Transverse colon (tissue), 4 donors: Measurements from ENCODE around the gene HPS3. TPM values are rescaled to one million over a fixed set of nuclear protein-coding genes. Genes with fewer than 3 reads are reported as not detected.
A peak's percentile ranks its signal among the peaks of the same experiment; 100 is the strongest.

Source experiments
- DNase-seq: peaks from one replicate; pipeline ENCODE4 v3.0.0-alpha.2; 2019
- H3K27ac ChIP-seq, 4 donors: fragments of 200-600 bp; sonication (generic); 2 replicates each; pipeline ENCODE4 v1.5.1; 2016 to 2018; ENCODE audit warnings: inconsistent platforms in 4 of 4
- H3K27me3 ChIP-seq: fragments of 200-600 bp; sonication (generic); 2 replicates; pipeline ENCODE4 v1.5.1; 2017; ENCODE audit warnings: inconsistent platforms
- H3K36me3 ChIP-seq, 4 donors: fragments of 200-600 bp; sonication (generic); 2 replicates each; pipeline ENCODE4 v1.5.1; 2017 to 2019; ENCODE audit warnings: inconsistent platforms in 4 of 4
- H3K4me1 ChIP-seq, 4 donors: fragments of 200-600 bp; sonication (generic); 2 replicates each; pipeline ENCODE4 v1.5.1; 2017 to 2020; ENCODE audit warnings: inconsistent platforms in 4 of 4
- H3K4me3 ChIP-seq, 4 donors: fragments of 200-600 bp; sonication (generic); 1 replicate in 1 of 4; 2 replicates in 3 of 4; pipeline versions ENCODE4 v1.5.1 to v1.6.1; 2017 to 2019; ENCODE audit warnings: inconsistent platforms in 4 of 4
- H3K9me3 ChIP-seq, 2 donors: fragments of 200-600 bp; sonication (generic); 2 replicates each; pipeline ENCODE4 v1.5.1; 2017 to 2019; ENCODE audit warnings: inconsistent platforms in 2 of 2
- CTCF ChIP-seq, 5 experiments: fragments of 200-600 bp in 3 of 5; fragments of 450-650 bp in 2 of 5; sonication (generic) in 3 of 5; IDR thresholded peaks; 1 replicate in 2 of 5; 2 replicates in 3 of 5; pipeline ENCODE4 v1.5.1; 2016 to 2017; ENCODE audit warnings: antibody characterized with exemption in 5 of 5, inconsistent platforms in 3 of 5, mild to moderate bottlenecking in 2 of 5, moderate library complexity in 1 of 5
- EP300 ChIP-seq: sonication (generic); formaldehyde crosslinking; IDR thresholded peaks from one replicate; pipeline ENCODE4 v1.6.1; 2017; ENCODE audit warnings: antibody characterized with exemption, low read depth
- POLR2A ChIP-seq: fragments of 450-650 bp; IDR thresholded peaks from one replicate; pipeline ENCODE4 v1.6.1; 2016; ENCODE audit warnings: antibody characterized with exemption, mild to moderate bottlenecking, moderate library complexity
- POLR2AphosphoS5 ChIP-seq, 3 donors: sonication (generic); formaldehyde crosslinking; IDR thresholded peaks; one replicate each; pipeline ENCODE4 v1.6.1; 2016; ENCODE audit warnings: antibody characterized with exemption in 3 of 3
- WGBS, 2 donors: methylation state at CpG; one replicate each; pipeline ENCODE4 v1.1.5; 2018; ENCODE audit warnings: low coverage in 1 of 2; 5-methylcytosine and 5-hydroxymethylcytosine counted together
- in situ Hi-C, 4 donors: fragments of 200-750 bp; cut with MboI; loops; one replicate each; pipeline versions ENCODE4 v1.15.0 to v1.15.1; 2017; ENCODE audit warnings: low sequenced_read_pairs in 3 of 4, low pct_ligation_motif_present in 1 of 4, low pct_unique_long_range_greater_than_20kb in 1 of 4
- intact Hi-C: fragments of 100-400 bp; cut with DNase I; formaldehyde crosslinking; loops from one replicate; pipeline ENCODE4 v1.15.1; 2023; ENCODE audit warnings: low total_unique reads
- total RNA-seq, 4 donors: library from RNA; depleted of rRNA; stranded (reverse); fragments of >200 nt; gene quantifications; one replicate each; pipeline ENCODE4 v1.1.0, GENCODE V29; 2016

The HPS3 gene
- 10 to 100 TPM in 3 of 4 donors, 1 to 10 TPM in 1; 10.0 to 20.2 (median 17.9) TPM for total RNA-seq

- intact Hi-C loops (no loop called here), in situ Hi-C loops (loop anchor here in 1 of 4 donors (10.0 kb wide), 1 partner anchor 145 kb away; no protein-coding TSS in a partner anchor)
- no peaks in the 10 kb centered on the region for H3K36me3 ChIP-seq
- peak within 1 kb of the TSS; percentile 91 to 96 (median 94) for H3K27ac ChIP-seq
- WGBS, 2 donors = 1% methylated on average over 32 of the region's 84 CpGs; no CpG with 5 or more reads in 1 of the 2 donors
- no peaks in the 10 kb centered on the region for H3K27me3 ChIP-seq
- H3K4me3 ChIP-seq = peak within 1 kb of the TSS; percentile 91 to 93 (median 91)
- TF ChIP-seq POLR2AphosphoS5 (IDR thresholded peaks at IDR 0.05) (peak; percentile 89 to 96 (median 96)), CTCF (IDR thresholded peaks at IDR 0.05) (peak in 1 of 5 experiments; percentile 6), POLR2A (peak; percentile 87), EP300 (no peak)
- peak; percentile 94 for DNase-seq
- peaks cover 5 to 40% (median 17%) of the 10 kb centered on the region in 4 donors for H3K4me1 ChIP-seq
- H3K9me3 ChIP-seq = no peaks in the 10 kb centered on the region
Measured at GRCh38 chr3:149129326-149130205, at the start of gene HPS3. HPS3 (plus strand) TSS chr3:149129638; CDS start chr3:149129724, 86 bp downstream.

- TF ChIP-seq POLR2A = no peak
- no peak for TF ChIP-seq EP300
- no peak for TF ChIP-seq POLR2AphosphoS5 (IDR thresholded peaks at IDR 0.05)
- no peak for TF ChIP-seq CTCF (IDR thresholded peaks at IDR 0.05)
- Histone ChIP-seq H3K27me3 (no peaks in the 10 kb centered on the region), H3K4me1 (peaks cover 0 to 7% (median 2%) of the 10 kb centered on the region in 4 donors), H3K27ac (no peak overlapping the region), H3K9me3 (no peaks in the 10 kb centered on the region), H3K4me3 (no peak overlapping the region), H3K36me3 (no peaks in the 10 kb centered on the region)
- 93 to 97% methylated on average over 3 of the region's 3 CpGs for WGBS, 2 donors
- no peak for DNase-seq
- in situ Hi-C loops = no loop called here
- intact Hi-C loops = no loop called here
Measured at GRCh38 chr3:149080011-149080698, 49.3 kb upstream of the HPS3 start.

- H3K27me3 ChIP-seq = no peaks in the 10 kb centered on the region
- H3K4me1 ChIP-seq = peaks cover 0 to 12% (median 6%) of the 10 kb centered on the region in 4 donors
- H3K36me3 ChIP-seq = no peaks in the 10 kb centered on the region
- no peak for TF ChIP-seq EP300
- TF ChIP-seq POLR2AphosphoS5 (IDR thresholded peaks at IDR 0.05) = no peak
- no peak for TF ChIP-seq CTCF (IDR thresholded peaks at IDR 0.05)
- TF ChIP-seq POLR2A = no peak
- H3K4me3 ChIP-seq = no peak overlapping the region
- no peak overlapping the region for H3K27ac ChIP-seq
- intact Hi-C loops (no loop called here), in situ Hi-C loops (no loop called here)
- no peak for DNase-seq
- WGBS, 2 donors = 94 to 95% methylated on average over 2 of the region's 2 CpGs
- H3K9me3 ChIP-seq = no peaks in the 10 kb centered on the region
Measured at GRCh38 chr3:149080699-149081091, 48.7 kb upstream of the HPS3 start.

GRCh38 chr3:149081772-149082171 is 47.7 kb upstream of the HPS3 start:
- TF ChIP-seq CTCF (IDR thresholded peaks at IDR 0.05) = no peak
- no peak for TF ChIP-seq EP300
- no peak overlapping the region for H3K4me3 ChIP-seq
- intact Hi-C loops = no loop called here
- H3K9me3 ChIP-seq = no peaks in the 10 kb centered on the region
- H3K36me3 ChIP-seq = no peaks in the 10 kb centered on the region
- 89 to 92% methylated on average over 1 of the region's 1 CpG for WGBS, 2 donors
- H3K4me1 ChIP-seq = peaks cover 0 to 12% (median 6%) of the 10 kb centered on the region in 4 donors
- no peaks in the 10 kb centered on the region for H3K27me3 ChIP-seq
- in situ Hi-C loops = no loop called here
- no peak overlapping the region for H3K27ac ChIP-seq
- no peak for DNase-seq
